HG03558 (cell line): ENCODE results near the gene C12orf60.
"Not testable (repeated sequence)": the region's sequence is repeated elsewhere in the genome, so short reads cannot be mapped to it uniquely, and the experiment has no call there.

ENCODE experiments used
- ATAC-seq: cut with Tn5 transposase; IDR thresholded peaks from one replicate; pipeline ENCODE4 v1.9.1; 2021; ENCODE audit warnings: moderate number of reproducible peaks; ENCODE audit not compliant: unreplicated experiment; ENCODE audit errors: extremely low read depth

The C12orf60 gene, protein sequence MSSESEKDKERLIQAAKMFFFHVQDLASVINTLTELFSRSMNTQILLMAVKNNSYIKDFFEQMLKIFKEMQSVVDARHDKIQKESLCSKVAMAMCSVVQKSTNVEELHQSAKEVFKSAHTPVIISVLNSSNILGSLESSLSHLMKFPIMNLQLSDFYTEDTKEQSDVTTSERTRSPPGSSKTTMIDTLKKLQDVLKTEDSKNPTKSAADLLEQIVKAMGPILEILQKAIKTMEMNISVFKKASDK

GRCh38 chr12:14803011-14803829 lies at the start of gene C12orf60, which contains the start of gene WBP11:
TSS of gene C12orf60 (plus strand) at chr12:14803670. CDS start at chr12:14822936, 19,266 bp downstream.
TSS of gene WBP11 (minus strand) at chr12:14803478. CDS start at chr12:14801383, 2,095 bp downstream.
- ATAC-seq: peak; percentile 99

DNA sequence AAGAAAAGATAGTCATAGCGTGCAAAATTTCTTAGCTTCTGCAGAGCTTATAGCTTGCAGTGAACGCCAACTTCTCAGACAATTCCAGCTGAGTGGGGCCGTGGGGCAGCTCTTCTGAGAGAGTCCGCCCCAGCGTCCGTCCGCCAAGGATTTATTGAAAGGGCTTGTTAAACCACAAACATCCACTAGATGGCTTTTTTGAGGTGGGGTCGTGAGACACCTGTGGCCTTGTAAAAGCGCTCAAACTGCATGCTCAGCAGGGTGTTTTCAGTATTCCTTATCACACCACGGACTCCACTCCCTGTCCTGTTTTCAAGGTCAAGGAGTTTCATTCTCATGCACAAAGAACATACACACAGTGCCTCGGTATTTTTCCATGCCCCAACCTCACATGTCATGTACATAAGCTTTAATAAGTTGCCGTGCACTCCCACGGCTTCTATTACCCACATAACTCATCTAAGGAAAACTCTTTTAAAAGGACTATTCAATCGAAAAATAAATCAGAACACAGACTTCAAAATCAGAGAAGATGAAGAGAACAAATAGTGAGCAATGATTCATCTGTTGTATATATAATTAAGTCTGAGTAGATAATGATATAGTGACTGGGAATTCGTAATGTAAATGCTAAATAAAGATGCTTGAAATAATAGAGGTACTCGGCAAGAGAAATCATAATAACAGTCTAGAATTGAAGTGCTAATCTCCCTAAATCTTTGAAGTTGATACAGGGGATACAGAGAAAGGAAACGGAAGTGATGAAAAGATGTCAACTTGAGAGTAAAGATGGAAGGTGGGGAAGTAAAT lies 46.9 kb upstream of the C12orf60 start:
- no peak for ATAC-seq

DNA sequence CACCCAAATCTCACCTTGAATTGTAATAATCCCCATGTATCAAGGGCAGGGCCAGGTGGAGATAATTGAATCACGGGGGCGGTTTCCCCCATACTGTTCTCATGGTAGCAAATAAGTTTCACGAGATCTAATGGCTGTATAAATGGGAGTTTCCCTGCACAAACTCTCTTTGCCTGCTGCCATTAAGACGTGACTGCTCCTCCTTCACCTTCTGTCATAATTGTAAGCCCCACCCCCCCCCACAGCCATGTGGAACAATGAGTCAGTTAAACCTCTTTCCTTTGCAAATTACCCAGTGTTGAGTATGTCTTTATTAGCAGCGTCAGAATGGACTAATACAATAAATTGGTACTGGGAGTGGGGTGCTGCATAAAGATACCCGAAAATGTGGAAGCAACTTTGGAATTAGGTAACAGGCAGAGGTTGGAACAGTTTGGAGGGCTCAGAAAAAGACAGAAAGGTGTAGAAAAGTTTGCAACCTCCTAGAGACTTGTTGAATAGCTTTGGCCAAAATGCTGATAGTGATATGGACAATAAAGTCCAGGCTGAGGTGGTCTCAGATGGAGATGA lies 43.7 kb upstream of the C12orf60 start:
- ATAC-seq: not testable (repeated sequence)

DNA sequence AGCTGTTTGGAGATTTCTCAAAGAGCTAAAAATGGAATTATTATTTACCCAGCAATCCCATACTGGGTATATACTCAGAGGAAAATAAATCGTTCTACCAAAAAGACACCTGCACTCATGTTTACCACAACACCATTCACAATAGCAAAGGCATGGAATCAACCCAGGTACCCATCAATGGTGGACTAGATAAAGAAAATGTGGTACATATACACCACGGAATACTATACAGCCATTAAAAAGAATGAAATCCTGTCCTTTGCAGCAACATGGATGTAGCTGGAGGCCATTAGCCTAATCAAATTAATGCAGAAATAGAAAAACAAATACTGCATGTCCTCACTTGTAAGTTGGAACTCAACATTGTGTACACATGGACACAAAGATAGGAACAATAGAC lies 38.1 kb upstream of the C12orf60 start:
- no peak for ATAC-seq

DNA sequence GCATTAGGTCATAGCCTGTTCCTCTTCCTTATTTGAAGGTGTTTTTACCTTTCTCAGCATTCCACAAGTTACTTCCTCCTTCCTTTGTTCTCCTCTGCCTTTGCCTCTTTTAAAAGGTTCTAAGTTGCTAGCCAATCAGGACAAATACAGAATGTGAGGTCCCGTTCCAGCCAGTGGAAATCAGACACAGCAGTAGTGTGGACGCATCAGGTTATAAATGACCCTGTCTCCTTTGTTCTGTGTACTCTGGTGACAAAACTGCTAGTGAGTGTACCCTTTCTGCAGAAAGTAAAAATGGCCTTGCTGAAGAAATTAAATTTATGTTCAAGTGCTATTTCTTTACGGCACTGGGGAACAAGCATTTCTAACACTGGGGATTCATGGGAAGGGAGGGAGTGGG lies 37.5 kb upstream of the C12orf60 start:
- ATAC-seq: not testable (repeated sequence)

- no peak for ATAC-seq
These were observed 36.7 kb upstream of the C12orf60 start for GRCh38 chr12:14766649-14767215.

DNA sequence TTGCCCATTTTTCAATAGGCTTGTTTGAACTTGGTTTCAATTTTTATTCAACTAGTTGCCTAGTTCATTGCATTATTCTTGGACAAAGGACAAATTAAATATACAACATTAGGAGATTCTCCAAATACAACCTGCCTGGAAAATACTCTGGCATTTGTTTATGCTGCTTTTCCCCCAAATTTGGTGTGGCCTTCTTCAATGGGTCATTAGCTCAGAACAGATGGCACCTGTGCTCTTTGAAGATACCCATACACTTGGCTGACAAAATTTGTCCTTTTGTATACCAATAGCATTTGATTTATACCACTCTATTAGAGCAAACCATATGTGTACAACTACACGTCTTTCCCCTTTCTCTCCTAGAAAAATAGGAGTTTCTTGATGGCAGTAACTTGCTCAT lies 35.9 kb upstream of the C12orf60 start:
- no peak for ATAC-seq

- ATAC-seq: no peak
These were observed 34.6 kb upstream of the C12orf60 start for GRCh38 chr12:14768823-14769405.

DNA sequence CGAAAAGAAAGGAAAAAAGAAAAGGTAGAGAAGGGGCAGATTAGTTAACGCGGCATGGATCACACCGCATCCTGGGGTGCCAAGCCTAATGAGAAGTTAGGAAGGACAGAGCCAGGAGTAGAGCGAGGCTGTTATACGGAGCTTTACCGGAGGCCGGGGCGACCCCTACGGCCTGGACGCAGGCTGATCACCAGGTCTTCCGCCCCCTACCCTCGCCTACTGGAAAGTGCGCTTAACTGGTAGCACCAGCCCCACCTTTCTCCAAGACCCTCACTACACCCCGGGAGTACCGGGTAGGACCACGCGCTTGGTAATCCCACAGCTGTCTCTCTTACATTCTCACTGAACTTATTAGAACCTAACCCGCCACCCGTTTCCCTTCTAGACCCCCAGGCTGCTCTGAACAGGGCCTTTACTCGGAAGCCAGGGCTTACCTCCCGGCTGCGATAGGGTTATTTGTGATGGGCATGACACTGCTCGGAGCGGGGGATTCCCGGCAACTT lies 34.0 kb upstream of the C12orf60 start:
- ATAC-seq: no peak

- ATAC-seq: peak; percentile 17
These were observed 33.4 kb upstream of the C12orf60 start for GRCh38 chr12:14769969-14770495.

- no peak for ATAC-seq
These were observed 32.7 kb upstream of the C12orf60 start for GRCh38 chr12:14770496-14771461.

DNA sequence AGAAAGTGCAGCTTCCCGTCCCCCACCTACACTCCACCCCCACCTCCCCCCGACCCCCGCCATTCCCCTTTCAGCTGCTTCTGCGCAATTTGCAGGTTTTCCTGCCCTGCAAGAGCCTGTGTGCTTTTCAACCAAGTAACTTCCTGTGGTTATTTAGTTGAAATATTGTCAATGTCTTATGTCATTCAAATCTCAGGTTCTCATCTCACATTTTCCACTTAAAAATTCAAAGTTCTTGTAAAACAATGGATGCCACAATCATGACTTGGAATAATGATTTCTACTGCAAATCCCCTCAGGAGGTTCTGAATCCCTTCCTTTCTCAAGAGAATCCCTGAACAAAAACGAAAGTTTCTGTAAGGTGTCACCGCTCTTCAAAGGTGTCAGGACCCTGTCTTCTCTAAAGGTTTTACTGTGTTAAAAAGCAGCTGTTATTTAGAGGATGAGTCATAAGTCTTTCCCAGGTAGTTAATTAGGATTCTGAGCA lies 31.8 kb upstream of the C12orf60 start:
- ATAC-seq: no peak

- ATAC-seq: no peak
These were observed 30.5 kb upstream of the C12orf60 start for GRCh38 chr12:14772946-14773345.

- peak; percentile 4 for ATAC-seq
These were observed 29.8 kb upstream of the C12orf60 start for GRCh38 chr12:14773685-14774073.

DNA sequence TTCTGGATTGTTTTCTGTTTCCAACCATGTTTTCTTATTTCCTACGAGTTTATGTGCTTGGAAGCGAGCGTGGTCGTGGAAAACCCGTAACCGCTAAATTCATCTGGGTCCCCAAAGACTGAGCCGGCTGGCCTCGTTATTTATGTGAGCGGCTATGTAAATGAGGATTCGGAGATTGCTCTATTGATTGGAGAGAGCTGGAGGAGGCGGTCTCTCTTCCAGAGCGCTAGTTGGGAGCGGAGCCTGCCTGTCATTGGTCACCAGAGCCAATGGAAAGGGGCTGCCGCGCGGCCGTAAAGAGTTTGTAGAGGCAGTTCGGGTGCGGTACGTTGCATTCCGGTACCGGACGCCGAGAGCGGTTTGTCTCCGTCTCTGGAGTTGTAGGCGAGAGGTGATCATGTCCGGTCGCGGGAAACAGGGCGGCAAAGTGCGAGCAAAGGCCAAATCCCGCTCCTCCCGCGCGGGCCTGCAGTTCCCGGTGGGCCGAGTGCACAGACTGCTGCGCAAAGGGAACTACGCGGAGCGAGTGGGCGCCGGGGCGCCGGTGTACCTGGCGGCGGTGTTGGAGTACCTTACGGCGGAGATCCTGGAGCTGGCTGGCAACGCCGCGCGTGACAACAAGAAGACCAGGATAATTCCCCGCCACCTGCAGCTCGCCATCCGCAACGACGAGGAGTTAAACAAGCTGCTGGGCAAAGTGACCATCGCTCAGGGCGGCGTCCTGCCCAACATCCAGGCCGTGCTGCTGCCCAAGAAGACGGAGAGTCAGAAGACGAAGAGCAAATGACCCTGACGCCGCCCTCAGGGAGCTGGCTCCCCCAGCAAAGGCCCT lies 29.2 kb upstream of the C12orf60 start:
- ATAC-seq: peak; percentile 37

- no peak for ATAC-seq
These were observed 28.4 kb upstream of the C12orf60 start for GRCh38 chr12:14774906-14775635.

GRCh38 chr12:14775636-14775980 lies 27.9 kb upstream of the C12orf60 start:
- ATAC-seq: no peak
